Measurements from ENCODE around the gene UXT.

DNA sequence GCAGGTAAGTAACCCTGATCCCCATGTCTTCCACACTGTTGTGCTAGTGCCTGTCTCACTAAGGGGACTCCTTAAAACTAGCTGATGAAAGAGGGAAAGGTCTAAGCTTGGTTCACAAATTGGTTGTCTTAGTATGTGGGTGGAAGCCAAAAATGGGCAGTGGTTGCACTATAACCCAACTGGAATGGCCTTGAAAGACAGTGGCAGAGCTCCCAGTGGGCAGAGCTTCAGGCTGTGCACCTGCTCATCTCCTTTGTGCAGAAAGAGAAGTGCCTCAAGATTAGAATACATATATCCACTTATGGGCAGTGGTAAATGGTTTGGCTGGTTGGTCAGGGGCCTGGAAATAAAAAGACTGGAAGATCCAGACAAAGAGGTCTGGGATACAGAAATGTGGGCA, 46.6 kb downstream of the UXT start:
- TF ChIP-seq, protein P1, sequence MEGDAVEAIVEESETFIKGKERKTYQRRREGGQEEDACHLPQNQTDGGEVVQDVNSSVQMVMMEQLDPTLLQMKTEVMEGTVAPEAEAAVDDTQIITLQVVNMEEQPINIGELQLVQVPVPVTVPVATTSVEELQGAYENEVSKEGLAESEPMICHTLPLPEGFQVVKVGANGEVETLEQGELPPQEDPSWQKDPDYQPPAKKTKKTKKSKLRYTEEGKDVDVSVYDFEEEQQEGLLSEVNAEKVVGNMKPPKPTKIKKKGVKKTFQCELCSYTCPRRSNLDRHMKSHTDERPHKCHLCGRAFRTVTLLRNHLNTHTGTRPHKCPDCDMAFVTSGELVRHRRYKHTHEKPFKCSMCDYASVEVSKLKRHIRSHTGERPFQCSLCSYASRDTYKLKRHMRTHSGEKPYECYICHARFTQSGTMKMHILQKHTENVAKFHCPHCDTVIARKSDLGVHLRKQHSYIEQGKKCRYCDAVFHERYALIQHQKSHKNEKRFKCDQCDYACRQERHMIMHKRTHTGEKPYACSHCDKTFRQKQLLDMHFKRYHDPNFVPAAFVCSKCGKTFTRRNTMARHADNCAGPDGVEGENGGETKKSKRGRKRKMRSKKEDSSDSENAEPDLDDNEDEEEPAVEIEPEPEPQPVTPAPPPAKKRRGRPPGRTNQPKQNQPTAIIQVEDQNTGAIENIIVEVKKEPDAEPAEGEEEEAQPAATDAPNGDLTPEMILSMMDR (conservative IDR thresholded peaks at IDR 0.05 in 1 of 2, IDR thresholded peaks at IDR 0.05 in 1 of 2; ENCODE audit: low read depth in 1 of 2, low read length in 2 of 2) = no peak
- TF ChIP-seq EZH2 (IDR thresholded peaks at IDR 0.05; ENCODE audit: low read length, missing control alignments) = no peak
